Tibial nerve (tissue), 3 donors: ENCODE data around the gene MAGI2.

Source experiments
- CTCF ChIP-seq, 5 experiments: fragments of 200-600 bp in 3 of 5; fragments of 450-650 bp in 2 of 5; sonication (generic) in 3 of 5; IDR thresholded peaks; one replicate each; pipeline ENCODE4 v1.5.1; 2016 to 2019; ENCODE audit warnings: antibody characterized with exemption in 5 of 5, mild to moderate bottlenecking in 3 of 5, moderate library complexity in 2 of 5
- POLR2A ChIP-seq, 2 donors: fragments of 450-650 bp; IDR thresholded peaks; one replicate each; pipeline ENCODE4 v1.6.1; 2017; ENCODE audit warnings: antibody characterized with exemption in 2 of 2, mild to moderate bottlenecking in 2 of 2, moderate library complexity in 2 of 2

GRCh38 chr7:79227044-79227443, 226.4 kb downstream of the MAGI2 start:
- TF ChIP-seq POLR2A (IDR thresholded peaks at IDR 0.05) (no peak), CTCF (IDR thresholded peaks at IDR 0.05) (no peak)
